Measurements from ENCODE around the gene CCDC170. TPM values are rescaled to one million over a fixed set of nuclear protein-coding genes. Genes with fewer than 3 reads are reported as not detected.
"Not testable (repeated sequence)": the region's sequence is repeated elsewhere in the genome, so short reads cannot be mapped to it uniquely, and the experiment has no call there.

The CCDC170 gene
- not detected for polyA plus RNA-seq (2012; ENCODE audit: missing spikeins)

- no peak for FAIRE-seq
These were observed at the start of gene CCDC170 for GRCh38 chr6:151493804-151494234. TSS of gene CCDC170 (plus strand) at chr6:151494017. CDS start at chr6:151494129, 112 bp downstream.

GRCh38 chr6:151445482-151445881 is 48.3 kb upstream of the CCDC170 start:
- FAIRE-seq (no peak), DNase-seq (ENCODE audit: insufficient read length) (no peak)
- TF ChIP-seq TAF1 (IDR thresholded peaks at IDR 0.05; ENCODE audit: borderline replicate concordance, low read depth, low read length) (no peak), POLR2AphosphoS5 (IDR thresholded peaks at IDR 0.05; ENCODE audit: low read depth, low read length) (no peak), POLR2A (IDR thresholded peaks at IDR 0.05; ENCODE audit: low read depth, low read length) (no peak)

More at GRCh38 chr6:151493804-151494234, at the start of gene CCDC170:
- no peak for DNase-seq (ENCODE audit: insufficient read length)
- TF ChIP-seq TAF1 (IDR thresholded peaks at IDR 0.05; ENCODE audit: borderline replicate concordance, low read depth, low read length) (no peak), POLR2A (IDR thresholded peaks at IDR 0.05; ENCODE audit: low read depth, low read length) (no peak), POLR2AphosphoS5 (IDR thresholded peaks at IDR 0.05; ENCODE audit: low read depth, low read length) (no peak)

- TF ChIP-seq POLR2A (IDR thresholded peaks at IDR 0.05; ENCODE audit: low read depth, low read length) (no peak), POLR2AphosphoS5 (IDR thresholded peaks at IDR 0.05; ENCODE audit: low read depth, low read length) (no peak), TAF1 (IDR thresholded peaks at IDR 0.05; ENCODE audit: borderline replicate concordance, low read depth, low read length) (no peak)
- DNase-seq (ENCODE audit: insufficient read length) (no peak), FAIRE-seq (no peak)
These were observed 46.6 kb upstream of the CCDC170 start for GRCh38 chr6:151447237-151447636.

GRCh38 chr6:151448623-151449022 is 45.2 kb upstream of the CCDC170 start:
- TF ChIP-seq POLR2AphosphoS5 (IDR thresholded peaks at IDR 0.05; ENCODE audit: low read depth, low read length) (no peak), POLR2A (IDR thresholded peaks at IDR 0.05; ENCODE audit: low read depth, low read length) (no peak), TAF1 (IDR thresholded peaks at IDR 0.05; ENCODE audit: borderline replicate concordance, low read depth, low read length) (no peak)
- DNase-seq (ENCODE audit: insufficient read length) (no peak), FAIRE-seq (no peak)

- FAIRE-seq; DNase-seq (ENCODE audit: insufficient read length): not testable (repeated sequence)
These were observed 42.9 kb upstream of the CCDC170 start for GRCh38 chr6:151450928-151451327.

GRCh38 chr6:151451417-151451949 is 42.3 kb upstream of the CCDC170 start:
- DNase-seq (ENCODE audit: insufficient read length) (no peak), FAIRE-seq (no peak)
- no peak for TF ChIP-seq TAF1 (IDR thresholded peaks at IDR 0.05; ENCODE audit: borderline replicate concordance, low read depth, low read length)

GRCh38 chr6:151451950-151452749 is 41.7 kb upstream of the CCDC170 start, which contains the start of gene RMND1:
TSS of gene RMND1 (minus strand) at chr6:151452126. CDS start at chr6:151445811, 6,315 bp downstream.
- FAIRE-seq (peak; percentile 99), DNase-seq (ENCODE audit: insufficient read length) (peak; percentile 90)
- peak; percentile 91 for TF ChIP-seq POLR2A (IDR thresholded peaks at IDR 0.05; ENCODE audit: low read depth, low read length)
- peak; percentile 76 for TF ChIP-seq POLR2AphosphoS5 (IDR thresholded peaks at IDR 0.05; ENCODE audit: low read depth, low read length)
- TF ChIP-seq TAF1 (IDR thresholded peaks at IDR 0.05; ENCODE audit: borderline replicate concordance, low read depth, low read length): peak; percentile 74

GRCh38 chr6:151452750-151453427 is 40.9 kb upstream of the CCDC170 start:
- TF ChIP-seq POLR2AphosphoS5 (IDR thresholded peaks at IDR 0.05; ENCODE audit: low read depth, low read length) (no peak), TAF1 (IDR thresholded peaks at IDR 0.05; ENCODE audit: borderline replicate concordance, low read depth, low read length) (no peak), POLR2A (IDR thresholded peaks at IDR 0.05; ENCODE audit: low read depth, low read length) (no peak)
- DNase-seq (ENCODE audit: insufficient read length): no peak
- no peak for FAIRE-seq

GRCh38 chr6:151455751-151456398 is 37.9 kb upstream of the CCDC170 start:
- FAIRE-seq; DNase-seq (ENCODE audit: insufficient read length): not testable (repeated sequence)

GRCh38 chr6:151461673-151462072 is 32.1 kb upstream of the CCDC170 start:
- FAIRE-seq (no peak), DNase-seq (ENCODE audit: insufficient read length) (no peak)
- no peak for TF ChIP-seq POLR2AphosphoS5 (IDR thresholded peaks at IDR 0.05; ENCODE audit: low read depth, low read length)
- TF ChIP-seq POLR2A (IDR thresholded peaks at IDR 0.05; ENCODE audit: low read depth, low read length): no peak
- no peak for TF ChIP-seq TAF1 (IDR thresholded peaks at IDR 0.05; ENCODE audit: borderline replicate concordance, low read depth, low read length)

- no peak for TF ChIP-seq POLR2A (IDR thresholded peaks at IDR 0.05; ENCODE audit: low read depth, low read length)
- TF ChIP-seq TAF1 (IDR thresholded peaks at IDR 0.05; ENCODE audit: borderline replicate concordance, low read depth, low read length): no peak
- TF ChIP-seq POLR2AphosphoS5 (IDR thresholded peaks at IDR 0.05; ENCODE audit: low read depth, low read length): no peak
- FAIRE-seq (no peak), DNase-seq (ENCODE audit: insufficient read length) (no peak)
These were observed 29.1 kb upstream of the CCDC170 start for GRCh38 chr6:151464702-151465101.
